Peyer's patch (tissue), 4 donors: ENCODE data around the gene TOX2.

Source experiments
- POLR2A ChIP-seq, 2 donors: fragments of 450-650 bp; IDR thresholded peaks; one replicate each; pipeline ENCODE4 v1.5.1; 2017; ENCODE audit warnings: antibody characterized with exemption in 2 of 2, mild to moderate bottlenecking in 2 of 2, moderate library complexity in 2 of 2
- TF ChIP-seq, protein P1 (sequence below), 6 experiments: fragments of 450-650 bp in 4 of 6; fragments of 200-600 bp in 2 of 6; sonication (generic) in 1 of 6; IDR thresholded peaks; one replicate each; pipeline ENCODE4 v1.5.1; 2017 to 2019; ENCODE audit warnings: antibody characterized with exemption in 6 of 6, mild to moderate bottlenecking in 3 of 6, moderate library complexity in 1 of 6

GRCh38 chr20:43984587-43984986 lies 69.9 kb downstream of the TOX2 start:
- TF ChIP-seq, protein P1, sequence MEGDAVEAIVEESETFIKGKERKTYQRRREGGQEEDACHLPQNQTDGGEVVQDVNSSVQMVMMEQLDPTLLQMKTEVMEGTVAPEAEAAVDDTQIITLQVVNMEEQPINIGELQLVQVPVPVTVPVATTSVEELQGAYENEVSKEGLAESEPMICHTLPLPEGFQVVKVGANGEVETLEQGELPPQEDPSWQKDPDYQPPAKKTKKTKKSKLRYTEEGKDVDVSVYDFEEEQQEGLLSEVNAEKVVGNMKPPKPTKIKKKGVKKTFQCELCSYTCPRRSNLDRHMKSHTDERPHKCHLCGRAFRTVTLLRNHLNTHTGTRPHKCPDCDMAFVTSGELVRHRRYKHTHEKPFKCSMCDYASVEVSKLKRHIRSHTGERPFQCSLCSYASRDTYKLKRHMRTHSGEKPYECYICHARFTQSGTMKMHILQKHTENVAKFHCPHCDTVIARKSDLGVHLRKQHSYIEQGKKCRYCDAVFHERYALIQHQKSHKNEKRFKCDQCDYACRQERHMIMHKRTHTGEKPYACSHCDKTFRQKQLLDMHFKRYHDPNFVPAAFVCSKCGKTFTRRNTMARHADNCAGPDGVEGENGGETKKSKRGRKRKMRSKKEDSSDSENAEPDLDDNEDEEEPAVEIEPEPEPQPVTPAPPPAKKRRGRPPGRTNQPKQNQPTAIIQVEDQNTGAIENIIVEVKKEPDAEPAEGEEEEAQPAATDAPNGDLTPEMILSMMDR (IDR thresholded peaks at IDR 0.05): no peak
- no peak for TF ChIP-seq POLR2A (IDR thresholded peaks at IDR 0.05)
